Neural cell (in vitro differentiated cells): Measurements from ENCODE around the gene VWA3A. TPM values are rescaled to one million over a fixed set of nuclear protein-coding genes. Genes with fewer than 3 reads are reported as not detected.

Source experiments
- H2AFZ ChIP-seq: fragments of 200-600, 300-800 bp; sonication (generic), shearing (Covaris generic); 2 replicates; pipeline ENCODE4 v1.6.0; 2014; ENCODE audit warnings: low read depth, mild to moderate bottlenecking, antibody characterized with exemption, low read length, moderate library complexity
- H3F3A ChIP-seq: fragments of 200-600 bp; shearing (Covaris generic); 2 replicates; pipeline ENCODE4 v1.6.1; 2016; ENCODE audit warnings: mild to moderate bottlenecking, moderate library complexity, mixed read lengths, antibody characterized with exemption, low read length; ENCODE audit not compliant: insufficient read depth, poor library complexity, severe bottlenecking
- H3K27ac ChIP-seq: fragments of 200-600, 300-800 bp; sonication (generic), shearing (Covaris generic); 2 replicates; pipeline ENCODE4 v1.5.1; 2014; ENCODE audit warnings: mild to moderate bottlenecking, low read length, moderate library complexity
- H3K27me3 ChIP-seq: fragments of 300-800, 200-600 bp; sonication (generic), shearing (Covaris generic); 2 replicates; pipeline ENCODE4 v1.6.0; 2014; ENCODE audit warnings: mild to moderate bottlenecking, low read depth, low read length, moderate library complexity; ENCODE audit not compliant: insufficient read depth
- H3K36me3 ChIP-seq: fragments of 300-800, 200-600 bp; sonication (generic), shearing (Covaris generic); 2 replicates; pipeline ENCODE4 v1.5.1; 2014; ENCODE audit warnings: mild to moderate bottlenecking, antibody characterized with exemption, low read length, moderate library complexity; ENCODE audit not compliant: insufficient read depth
- H3K4me2 ChIP-seq: fragments of 300-800, 200-600 bp; sonication (generic), shearing (Covaris generic); 2 replicates; pipeline ENCODE4 v1.6.0; 2014; ENCODE audit warnings: mild to moderate bottlenecking, low read length
- H3K4me3 ChIP-seq: fragments of 300-800, 200-600 bp; sonication (generic), shearing (Covaris generic); 2 replicates; pipeline ENCODE4 v1.5.1; 2014; ENCODE audit warnings: mild to moderate bottlenecking, low read length, moderate library complexity
- H3K79me2 ChIP-seq: fragments of 200-600 bp; shearing (Covaris generic); replicated peaks from 2 replicates; pipeline ENCODE4 v1.6.0; 2014; ENCODE audit warnings: mild to moderate bottlenecking, low read length, moderate library complexity; ENCODE audit not compliant: insufficient read depth
- H3K9ac ChIP-seq: fragments of 300-800, 200-600 bp; sonication (generic), shearing (Covaris generic); 2 replicates; pipeline ENCODE4 v1.6.1; 2016; ENCODE audit warnings: mild to moderate bottlenecking, low read length, mixed read lengths
- H3K9me2 ChIP-seq: fragments of 200-600 bp; shearing (Covaris generic); 2 replicates; pipeline ENCODE4 v1.6.1; 2016; ENCODE audit warnings: mild to moderate bottlenecking, low read length, mixed read lengths; ENCODE audit not compliant: insufficient read depth
- H3K9me3 ChIP-seq: fragments of 200-600, 300-800 bp; sonication (generic), shearing (Covaris generic); 2 replicates; pipeline ENCODE4 v1.6.1; 2016; ENCODE audit warnings: mild to moderate bottlenecking, mixed run types, low read length, moderate library complexity, mixed read lengths
- H4K20me1 ChIP-seq: fragments of 200-600 bp; shearing (Covaris generic); 2 replicates; pipeline ENCODE4 v1.6.1; 2016; ENCODE audit warnings: mild to moderate bottlenecking, mixed run types; ENCODE audit not compliant: insufficient read depth
- EP300 ChIP-seq: fragments of 450-650 bp; conservative IDR thresholded peaks from 2 replicates; pipeline ENCODE4 v1.6.1; 2014; ENCODE audit warnings: antibody characterized with exemption, mild to moderate bottlenecking, moderate library complexity; ENCODE audit not compliant: poor library complexity, severe bottlenecking
- EZH2 ChIP-seq: fragments of 200-600, 300-800 bp; shearing (Covaris generic), sonication (generic); IDR thresholded peaks from 2 replicates; pipeline ENCODE4 v1.6.1; 2014; ENCODE audit warnings: antibody characterized with exemption, low read length, borderline replicate concordance, mild to moderate bottlenecking; ENCODE audit not compliant: insufficient read depth, poor library complexity, severe bottlenecking
- MXI1 ChIP-seq: fragments of 450-650 bp; conservative IDR thresholded peaks from 2 replicates; pipeline ENCODE4 v1.6.1; 2014; ENCODE audit warnings: antibody characterized with exemption, mild to moderate bottlenecking; ENCODE audit not compliant: poor library complexity, severe bottlenecking
- POLR2AphosphoS5 ChIP-seq: IDR thresholded peaks from 2 replicates; pipeline ENCODE4 v1.6.1; 2012
- RAD21 ChIP-seq: fragments of 450-650 bp; conservative IDR thresholded peaks from 2 replicates; pipeline ENCODE4 v1.6.1; 2014; ENCODE audit warnings: antibody characterized with exemption, mild to moderate bottlenecking, moderate library complexity
- SMC3 ChIP-seq: fragments of 450-650 bp; conservative IDR thresholded peaks from 2 replicates; pipeline ENCODE4 v1.6.1; 2014; ENCODE audit warnings: antibody characterized with exemption, mild to moderate bottlenecking, moderate library complexity; ENCODE audit not compliant: poor library complexity
- TAF1 ChIP-seq: IDR thresholded peaks from 2 replicates; pipeline ENCODE4 v1.6.1; 2012; ENCODE audit warnings: low read depth
- polyA plus RNA-seq: library from polyadenylated mRNA; depleted of rRNA; stranded (reverse); fragments of >200 nt; gene quantifications from 2 replicates; pipeline ENCODE4 v1.2.3, GENCODE V29; 2014
- TF ChIP-seq, protein P1 (sequence below): IDR thresholded peaks from 2 replicates; pipeline ENCODE4 v1.6.1; 2012; ENCODE audit warnings: borderline replicate concordance
- TF ChIP-seq, protein P2 (sequence below): fragments of 450-650 bp; IDR thresholded peaks from 2 replicates; pipeline ENCODE4 v1.5.1; 2014; ENCODE audit warnings: antibody characterized with exemption, mild to moderate bottlenecking, moderate library complexity; ENCODE audit not compliant: poor library complexity, severe bottlenecking

Gene VWA3A
- polyA plus RNA-seq, 1 donor from 2014 or later, result 1.8 TPM

DNA sequence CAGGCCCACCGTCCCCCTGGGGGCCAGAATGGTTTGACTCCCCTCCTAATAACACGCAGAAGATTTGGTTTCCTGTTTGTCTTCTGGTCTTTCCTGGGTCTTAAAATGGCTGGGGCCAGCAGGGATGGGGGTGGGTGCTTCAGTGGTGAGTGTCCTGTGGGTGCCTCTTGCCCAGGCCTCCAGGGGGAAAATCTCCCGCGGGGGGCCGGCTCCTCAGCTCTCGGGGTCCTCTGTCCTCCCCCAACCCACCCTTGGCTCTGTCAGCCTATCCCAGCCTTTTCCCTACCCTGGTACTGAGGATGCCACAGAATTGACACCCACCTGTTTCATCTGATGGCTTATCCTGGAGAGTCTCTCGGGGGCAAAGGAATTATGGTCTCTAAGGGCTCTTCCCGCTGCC lies 46.1 kb downstream of the VWA3A start:
- Histone ChIP-seq H3K27me3 (no peaks in the 10 kb centered on the region), H3K9ac (no peak overlapping the region), H3K36me3 (no peaks in the 10 kb centered on the region), H4K20me1 (no peaks in the 10 kb centered on the region), H2AFZ (no peak overlapping the region), H3K9me2 (no peaks in the 10 kb centered on the region), H3K4me3 (no peak overlapping the region), H3K79me2 (no peaks in the 10 kb centered on the region), H3K27ac (no peak overlapping the region), H3K9me3 (no peaks in the 10 kb centered on the region), H3K4me2 (no peak overlapping the region), H3F3A (no peaks in the 10 kb centered on the region)
- no peak for TF ChIP-seq POLR2AphosphoS5

DNA sequence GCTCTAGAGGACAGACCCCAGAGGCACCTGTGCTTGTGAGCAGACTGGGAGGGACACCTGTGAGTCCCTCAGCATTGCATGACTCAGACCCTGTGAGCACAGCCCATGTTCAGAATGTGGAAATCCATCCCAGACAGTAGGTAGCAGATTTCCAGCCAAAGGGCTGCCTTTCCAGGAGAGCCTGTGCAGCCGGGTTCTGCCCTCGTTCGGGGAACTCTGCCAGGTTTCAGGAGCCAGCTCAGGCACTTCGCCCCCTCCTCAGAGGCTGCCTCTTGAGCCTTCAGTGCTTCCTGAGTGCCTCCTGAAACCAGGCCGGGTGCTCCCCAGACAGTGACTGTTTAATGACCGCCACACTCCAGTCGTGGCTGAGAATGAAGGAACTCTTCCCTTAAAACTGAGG lies 46.7 kb downstream of the VWA3A start:
- no peak overlapping the region for H3K9ac ChIP-seq
- H3K4me3 ChIP-seq, result no peak overlapping the region
- no peaks in the 10 kb centered on the region for H4K20me1 ChIP-seq
- no peak overlapping the region for H2AFZ ChIP-seq
- no peaks in the 10 kb centered on the region for H3K79me2 ChIP-seq
- no peaks in the 10 kb centered on the region for H3K9me2 ChIP-seq
- H3F3A ChIP-seq, result no peaks in the 10 kb centered on the region
- H3K9me3 ChIP-seq, result no peaks in the 10 kb centered on the region
- TF ChIP-seq RAD21, result no peak
- H3K27ac ChIP-seq, result no peak overlapping the region
- no peaks in the 10 kb centered on the region for H3K27me3 ChIP-seq
- no peak overlapping the region for H3K4me2 ChIP-seq
- no peaks in the 10 kb centered on the region for H3K36me3 ChIP-seq

DNA sequence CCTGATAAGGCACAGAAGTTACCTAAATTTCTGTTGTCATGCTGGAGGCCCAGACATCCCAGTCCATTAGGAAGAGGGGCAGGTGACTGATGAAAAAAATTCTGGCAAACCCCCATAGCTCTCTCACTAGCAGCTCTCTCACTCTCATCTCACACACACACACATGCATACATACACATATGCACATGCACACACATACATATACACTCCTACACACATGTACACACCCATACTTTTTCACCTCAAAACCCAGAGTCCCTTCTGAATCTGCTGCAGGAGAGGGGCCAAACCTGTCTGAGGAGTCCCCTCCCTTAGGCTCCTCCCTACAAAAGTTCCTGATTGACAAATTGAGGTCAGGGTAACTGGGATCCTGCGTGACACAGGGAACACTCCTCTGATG lies 47.4 kb downstream of the VWA3A start:
- no peaks in the 10 kb centered on the region for H4K20me1 ChIP-seq
- TF ChIP-seq EP300, result no peak
- no peak for TF ChIP-seq TAF1
- no peak for TF ChIP-seq SMC3
- TF ChIP-seq, protein P1, sequence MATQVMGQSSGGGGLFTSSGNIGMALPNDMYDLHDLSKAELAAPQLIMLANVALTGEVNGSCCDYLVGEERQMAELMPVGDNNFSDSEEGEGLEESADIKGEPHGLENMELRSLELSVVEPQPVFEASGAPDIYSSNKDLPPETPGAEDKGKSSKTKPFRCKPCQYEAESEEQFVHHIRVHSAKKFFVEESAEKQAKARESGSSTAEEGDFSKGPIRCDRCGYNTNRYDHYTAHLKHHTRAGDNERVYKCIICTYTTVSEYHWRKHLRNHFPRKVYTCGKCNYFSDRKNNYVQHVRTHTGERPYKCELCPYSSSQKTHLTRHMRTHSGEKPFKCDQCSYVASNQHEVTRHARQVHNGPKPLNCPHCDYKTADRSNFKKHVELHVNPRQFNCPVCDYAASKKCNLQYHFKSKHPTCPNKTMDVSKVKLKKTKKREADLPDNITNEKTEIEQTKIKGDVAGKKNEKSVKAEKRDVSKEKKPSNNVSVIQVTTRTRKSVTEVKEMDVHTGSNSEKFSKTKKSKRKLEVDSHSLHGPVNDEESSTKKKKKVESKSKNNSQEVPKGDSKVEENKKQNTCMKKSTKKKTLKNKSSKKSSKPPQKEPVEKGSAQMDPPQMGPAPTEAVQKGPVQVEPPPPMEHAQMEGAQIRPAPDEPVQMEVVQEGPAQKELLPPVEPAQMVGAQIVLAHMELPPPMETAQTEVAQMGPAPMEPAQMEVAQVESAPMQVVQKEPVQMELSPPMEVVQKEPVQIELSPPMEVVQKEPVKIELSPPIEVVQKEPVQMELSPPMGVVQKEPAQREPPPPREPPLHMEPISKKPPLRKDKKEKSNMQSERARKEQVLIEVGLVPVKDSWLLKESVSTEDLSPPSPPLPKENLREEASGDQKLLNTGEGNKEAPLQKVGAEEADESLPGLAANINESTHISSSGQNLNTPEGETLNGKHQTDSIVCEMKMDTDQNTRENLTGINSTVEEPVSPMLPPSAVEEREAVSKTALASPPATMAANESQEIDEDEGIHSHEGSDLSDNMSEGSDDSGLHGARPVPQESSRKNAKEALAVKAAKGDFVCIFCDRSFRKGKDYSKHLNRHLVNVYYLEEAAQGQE, result no peak
- TF ChIP-seq MXI1, result no peak
- H3F3A ChIP-seq, result no peaks in the 10 kb centered on the region
- no peaks in the 10 kb centered on the region for H3K79me2 ChIP-seq
- H3K27me3 ChIP-seq, result no peaks in the 10 kb centered on the region
- H3K4me2 ChIP-seq, result no peak overlapping the region
- H3K9ac ChIP-seq, result no peak overlapping the region
- no peak overlapping the region for H2AFZ ChIP-seq
- no peak overlapping the region for H3K4me3 ChIP-seq
- H3K9me2 ChIP-seq, result no peaks in the 10 kb centered on the region
- H3K27ac ChIP-seq, result no peak overlapping the region
- no peaks in the 10 kb centered on the region for H3K36me3 ChIP-seq
- H3K9me3 ChIP-seq, result no peaks in the 10 kb centered on the region

DNA sequence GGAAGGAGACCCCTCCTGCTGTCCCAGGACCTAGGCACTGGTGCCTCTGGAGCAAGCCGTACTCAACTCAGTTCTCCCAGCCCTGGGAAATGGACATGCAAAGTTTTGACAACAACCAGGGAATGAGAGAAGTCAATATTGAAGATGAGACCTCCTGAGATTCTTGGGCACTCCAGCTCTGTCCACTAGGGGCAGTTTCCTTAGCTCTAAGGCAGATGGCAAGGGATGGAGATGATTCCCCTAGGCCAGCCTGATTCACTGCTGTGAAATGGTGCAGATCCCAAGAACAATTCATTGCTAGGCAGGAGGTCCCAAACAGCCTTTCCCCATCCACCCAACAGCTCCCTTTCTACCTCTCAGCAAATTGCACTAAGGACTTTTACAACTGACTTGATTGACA lies 49.4 kb downstream of the VWA3A start:
- no peaks in the 10 kb centered on the region for H3K9me3 ChIP-seq
- H4K20me1 ChIP-seq, result no peaks in the 10 kb centered on the region
- H3K4me3 ChIP-seq, result no peak overlapping the region
- H3K27ac ChIP-seq, result no peak overlapping the region
- no peak overlapping the region for H3K4me2 ChIP-seq
- no peak overlapping the region for H2AFZ ChIP-seq
- H3F3A ChIP-seq, result no peaks in the 10 kb centered on the region
- no peaks in the 10 kb centered on the region for H3K9me2 ChIP-seq
- no peak for TF ChIP-seq SMC3
- TF ChIP-seq EZH2, result no peak
- no peak for TF ChIP-seq TAF1
- no peak for TF ChIP-seq RAD21
- TF ChIP-seq POLR2AphosphoS5, result no peak
- no peak for TF ChIP-seq MXI1
- TF ChIP-seq EP300, result no peak
- TF ChIP-seq, protein P2, sequence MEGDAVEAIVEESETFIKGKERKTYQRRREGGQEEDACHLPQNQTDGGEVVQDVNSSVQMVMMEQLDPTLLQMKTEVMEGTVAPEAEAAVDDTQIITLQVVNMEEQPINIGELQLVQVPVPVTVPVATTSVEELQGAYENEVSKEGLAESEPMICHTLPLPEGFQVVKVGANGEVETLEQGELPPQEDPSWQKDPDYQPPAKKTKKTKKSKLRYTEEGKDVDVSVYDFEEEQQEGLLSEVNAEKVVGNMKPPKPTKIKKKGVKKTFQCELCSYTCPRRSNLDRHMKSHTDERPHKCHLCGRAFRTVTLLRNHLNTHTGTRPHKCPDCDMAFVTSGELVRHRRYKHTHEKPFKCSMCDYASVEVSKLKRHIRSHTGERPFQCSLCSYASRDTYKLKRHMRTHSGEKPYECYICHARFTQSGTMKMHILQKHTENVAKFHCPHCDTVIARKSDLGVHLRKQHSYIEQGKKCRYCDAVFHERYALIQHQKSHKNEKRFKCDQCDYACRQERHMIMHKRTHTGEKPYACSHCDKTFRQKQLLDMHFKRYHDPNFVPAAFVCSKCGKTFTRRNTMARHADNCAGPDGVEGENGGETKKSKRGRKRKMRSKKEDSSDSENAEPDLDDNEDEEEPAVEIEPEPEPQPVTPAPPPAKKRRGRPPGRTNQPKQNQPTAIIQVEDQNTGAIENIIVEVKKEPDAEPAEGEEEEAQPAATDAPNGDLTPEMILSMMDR, result no peak
- TF ChIP-seq, protein P1, result no peak
- no peak overlapping the region for H3K9ac ChIP-seq
- H3K27me3 ChIP-seq, result no peaks in the 10 kb centered on the region
- no peaks in the 10 kb centered on the region for H3K36me3 ChIP-seq
- no peaks in the 10 kb centered on the region for H3K79me2 ChIP-seq
